A549 treated with dexamethasone at 1 μM for 4 hours (cell line): ENCODE data around the gene POLR3G. TPM values are rescaled to one million over a fixed set of nuclear protein-coding genes. Genes with fewer than 3 reads are reported as not detected.

Experiments
- total RNA-seq: library from RNA; stranded (reverse); fragments of 200-300 nt; extraction: Qiagen RNA extraction; gene quantifications from 5 replicates; pipeline ENCODE4 v1.2.3, GENCODE V29; 2022

The POLR3G gene, protein sequence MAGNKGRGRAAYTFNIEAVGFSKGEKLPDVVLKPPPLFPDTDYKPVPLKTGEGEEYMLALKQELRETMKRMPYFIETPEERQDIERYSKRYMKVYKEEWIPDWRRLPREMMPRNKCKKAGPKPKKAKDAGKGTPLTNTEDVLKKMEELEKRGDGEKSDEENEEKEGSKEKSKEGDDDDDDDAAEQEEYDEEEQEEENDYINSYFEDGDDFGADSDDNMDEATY
- total RNA-seq, result 15.3 to 18.8 TPM (median 16.7 TPM) in 5 replicates

DNA sequence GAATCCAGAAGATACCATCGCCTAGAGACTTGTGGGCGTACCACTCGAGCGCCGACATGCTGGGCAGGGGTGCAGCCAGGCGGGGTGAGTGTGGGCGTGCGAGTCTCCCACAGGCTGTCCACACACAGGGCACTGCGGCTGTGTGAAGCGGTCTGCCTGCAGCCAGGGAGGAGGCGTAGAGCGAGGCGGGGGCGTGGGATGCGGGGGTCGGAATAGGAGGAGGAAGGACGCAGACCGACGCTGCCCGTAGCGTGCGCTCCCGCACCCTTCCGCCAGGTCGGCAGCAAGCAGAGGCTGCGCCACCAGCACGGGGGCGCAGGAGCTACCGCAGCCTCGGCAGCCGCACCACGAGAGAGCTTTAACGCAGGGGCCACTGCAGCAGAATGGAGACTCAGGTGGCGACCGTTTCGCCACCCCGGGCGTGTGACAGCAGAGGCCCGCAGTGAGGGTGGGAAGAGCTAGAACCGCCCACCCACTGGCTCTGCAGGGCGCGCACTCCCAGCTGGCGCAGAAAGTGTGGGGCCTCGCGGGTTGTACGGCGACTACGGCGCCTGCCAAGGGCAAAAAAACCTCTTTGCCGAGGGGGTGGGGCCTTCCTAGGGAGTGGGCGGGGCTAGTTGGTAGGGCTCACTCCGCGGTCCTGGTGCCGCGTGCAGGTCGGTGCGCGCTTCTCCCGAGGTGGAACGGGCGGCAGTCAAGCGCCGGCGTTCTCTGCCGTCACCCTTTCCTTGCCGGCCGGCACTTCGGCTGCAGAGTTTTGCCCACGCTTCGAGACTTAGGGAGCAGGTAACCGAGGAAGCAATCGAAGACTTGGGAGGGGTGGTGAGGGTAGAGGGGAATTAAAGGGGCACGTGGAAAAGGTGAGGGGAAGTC is at the start of gene POLR3G, which contains the start of gene MBLAC2:
Gene POLR3G (plus strand): TSS at position 630 of the 873 bp plus-strand sequence. CDS start 10,704 bp downstream, outside the sequence.
Gene MBLAC2 (minus strand): TSS at position 537 of the 873 bp plus-strand sequence. CDS start 479 bp downstream, at position 58.

GRCh38 chr5:90529194-90529938 is 54.7 kb downstream of the POLR3G start, which contains the start of gene LYSMD3:
Gene LYSMD3 (minus strand): TSS chr5:90529584. CDS start chr5:90525289, 4,295 bp downstream.

DNA sequence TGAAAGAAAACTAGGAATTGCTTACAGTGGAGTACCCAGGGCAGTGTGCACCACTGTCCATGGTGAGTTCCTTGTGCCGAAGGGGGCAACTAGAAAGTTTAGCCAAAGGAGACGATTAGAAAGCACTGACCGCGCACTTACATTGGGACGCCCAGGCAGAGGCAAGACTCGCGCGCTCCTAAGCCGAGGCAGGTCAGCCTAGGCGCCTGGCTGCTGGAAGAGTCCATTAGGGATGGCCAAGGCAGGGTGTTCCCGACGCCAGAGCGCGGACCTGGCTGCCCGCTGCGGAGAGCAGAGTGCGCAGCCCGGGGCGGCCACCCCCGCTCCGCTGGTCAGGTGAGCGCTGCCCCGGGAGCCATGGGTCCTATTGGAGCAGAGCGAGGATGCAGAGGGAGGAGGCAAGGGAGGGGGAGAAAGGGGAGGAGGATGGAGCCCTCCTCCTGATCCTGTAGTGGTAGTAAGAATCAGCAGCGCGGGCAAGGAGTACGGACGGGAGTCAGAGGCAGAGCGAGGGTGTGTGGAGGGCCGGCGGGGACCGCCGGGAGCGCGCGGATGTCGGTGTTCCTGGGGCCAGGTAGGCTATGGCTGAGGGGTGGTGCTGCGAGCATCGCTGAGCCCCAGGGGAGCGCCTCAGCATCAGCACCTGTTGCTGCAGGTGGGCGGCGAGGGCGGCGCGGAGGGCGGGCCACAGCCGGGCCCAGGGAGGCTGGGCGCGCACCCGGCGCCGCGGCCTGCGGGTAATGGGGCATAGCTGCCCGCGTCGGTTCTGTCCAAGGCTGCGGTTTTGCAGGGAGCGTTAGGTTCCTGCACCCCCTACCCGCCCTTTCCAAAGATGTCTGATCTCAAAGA is 83.9 kb downstream of the POLR3G start, which contains the start of gene ADGRV1:
Gene ADGRV1 (plus strand): TSS at position 454 of the 849 bp plus-strand sequence. CDS start 99 bp downstream, at position 553.

Other genes starting within 250 kb of the POLR3G start
- gene CETN3, start 65.1 kb upstream of the POLR3G start, total RNA-seq, result 22.5 to 35.8 TPM (median 24.9 TPM) in 5 replicates
- 2.1 to 2.9 TPM (median 2.5 TPM) in 5 replicates for gene MBLAC2, start 93 bp upstream of the POLR3G start, total RNA-seq
- gene LYSMD3, start 54.7 kb downstream of the POLR3G start, total RNA-seq, result 8.0 to 16.6 TPM (median 13.5 TPM) in 5 replicates
- 0.45 to 0.84 TPM (median 0.65 TPM) in 5 replicates for gene ADGRV1, start 83.9 kb downstream of the POLR3G start, total RNA-seq